HL-60/S4 treated with retinoic acid at 250 ng/mL for 4 days and 3 days (cell line): ENCODE results near the gene VPS26B.
"Not testable (repeated sequence)": the region's sequence is repeated elsewhere in the genome, so short reads cannot be mapped to it uniquely, and the experiment has no call there.

Experiments
- in situ Hi-C: fragments of 300-500 bp; cut with MboI; formaldehyde crosslinking; loops from 2 replicates; pipeline ENCODE4 v1.7.0; 2022; ENCODE audit warnings: low sequenced_read_pairs

The VPS26B gene

DNA sequence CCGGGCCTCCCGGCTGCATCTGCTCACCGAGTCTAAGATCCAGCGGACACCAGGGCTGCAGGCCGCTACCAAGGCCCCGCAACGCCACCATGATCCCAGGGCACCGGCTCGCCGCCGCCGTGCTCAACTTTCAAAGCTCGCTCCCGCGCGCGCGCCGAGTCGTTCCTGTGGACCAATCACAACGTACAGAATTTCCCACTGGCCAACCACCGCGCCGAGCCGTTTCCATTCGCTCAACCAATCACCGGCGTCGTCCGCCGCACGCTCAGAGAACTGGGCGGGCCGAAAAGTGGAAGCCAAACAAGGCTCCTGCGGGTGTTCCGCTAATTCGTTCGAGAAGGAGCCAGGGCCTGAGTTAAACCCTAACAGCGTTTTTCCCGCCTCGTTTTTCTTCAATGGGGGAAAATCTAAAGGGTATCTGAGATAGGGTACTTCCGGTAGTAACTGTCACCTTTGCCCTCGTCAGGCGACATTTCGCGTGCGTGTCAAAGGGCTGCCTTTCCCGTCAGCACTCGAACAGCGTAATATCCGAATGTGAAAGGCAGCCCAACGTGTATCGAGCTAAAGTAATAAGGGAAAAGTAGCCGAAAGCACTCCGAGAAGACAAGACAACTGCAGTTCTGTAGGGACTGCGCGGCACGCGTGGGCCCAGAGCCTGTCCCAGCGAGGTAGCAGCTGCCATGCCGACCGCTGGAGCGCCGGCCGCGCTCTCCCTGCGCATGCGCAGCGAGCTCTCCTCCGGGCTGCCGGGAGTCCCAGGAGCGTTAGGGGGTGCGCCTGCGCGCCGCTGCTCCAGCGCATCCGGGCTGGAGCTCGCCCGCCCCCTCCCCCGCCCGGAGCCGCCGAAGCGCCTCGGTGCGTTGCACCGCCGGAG, at the start of gene VPS26B, which contains the start of gene NCAPD3:
VPS26B (plus strand) TSS at position 836 of the 874 bp plus-strand sequence. CDS start 452 bp downstream, outside the sequence.
NCAPD3 (minus strand) TSS at position 132 of the 874 bp plus-strand sequence; CDS start at position 91, 41 bp downstream.
- in situ Hi-C loops: no loop called here

GRCh38 chr11:134176284-134176683, 48.2 kb upstream of the VPS26B start:
- in situ Hi-C loops: no loop called here

GRCh38 chr11:134178032-134178674, 46.3 kb upstream of the VPS26B start:
- in situ Hi-C loops: no loop called here

DNA sequence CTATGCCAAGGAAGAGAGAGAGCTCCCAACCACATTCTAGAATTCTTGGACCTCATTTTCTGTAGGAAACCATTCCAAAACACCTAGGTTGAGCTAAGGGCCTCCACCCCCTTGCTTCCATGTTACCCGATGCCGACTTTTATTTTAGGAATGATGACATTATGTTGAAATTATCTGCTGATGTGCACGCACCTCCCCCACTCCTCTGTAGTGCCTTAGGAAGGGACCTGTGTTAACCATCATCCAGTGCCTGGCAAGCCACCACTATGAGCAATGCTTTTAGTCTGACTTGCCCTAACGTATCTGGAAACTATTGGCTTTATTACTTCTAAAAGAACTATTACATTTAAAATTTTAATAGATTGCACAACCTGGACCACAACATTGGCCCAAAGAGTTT, 42.8 kb upstream of the VPS26B start:
- in situ Hi-C loops: no loop called here

GRCh38 chr11:134188092-134188491, 36.4 kb upstream of the VPS26B start:
- in situ Hi-C loops: not testable (repeated sequence)

DNA sequence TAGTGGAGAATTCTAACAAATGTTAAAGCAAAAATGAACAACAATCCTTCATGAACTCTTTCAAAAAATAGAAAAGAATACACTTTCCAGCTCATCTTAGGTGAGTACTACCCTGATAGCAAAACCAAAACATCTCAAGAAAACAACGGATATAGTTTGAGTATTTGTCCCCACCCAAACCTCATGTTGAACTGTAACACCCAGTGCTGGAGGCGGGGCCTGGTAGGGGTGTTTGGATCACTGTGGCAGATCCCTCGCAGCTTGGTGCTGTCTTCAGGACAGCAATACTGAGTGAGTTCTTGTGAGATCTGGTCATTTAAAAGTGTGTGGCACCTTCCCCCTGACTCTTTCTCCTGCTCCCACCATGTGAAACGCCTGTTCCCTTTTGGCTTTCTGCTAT, 27.7 kb upstream of the VPS26B start:
- in situ Hi-C loops: no loop called here

DNA sequence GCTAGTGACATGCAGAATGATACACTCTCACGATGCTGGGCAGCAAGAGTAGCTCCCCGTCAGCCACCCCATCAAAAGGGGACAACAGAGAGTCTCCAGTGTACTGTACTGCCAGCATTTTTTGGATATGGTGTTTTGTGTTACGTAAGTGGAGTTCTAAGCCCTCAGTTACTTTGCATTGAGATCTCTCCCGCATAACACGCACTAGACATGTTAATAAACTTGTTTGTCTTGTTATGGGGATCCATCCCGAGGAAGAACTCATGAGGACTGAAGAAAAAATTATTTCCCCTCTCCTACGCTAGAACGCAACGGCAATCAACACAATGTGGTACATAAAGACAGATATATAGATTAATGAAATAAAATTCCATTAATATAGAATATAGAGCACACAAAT, 24.9 kb upstream of the VPS26B start:
- in situ Hi-C loops: no loop called here

DNA sequence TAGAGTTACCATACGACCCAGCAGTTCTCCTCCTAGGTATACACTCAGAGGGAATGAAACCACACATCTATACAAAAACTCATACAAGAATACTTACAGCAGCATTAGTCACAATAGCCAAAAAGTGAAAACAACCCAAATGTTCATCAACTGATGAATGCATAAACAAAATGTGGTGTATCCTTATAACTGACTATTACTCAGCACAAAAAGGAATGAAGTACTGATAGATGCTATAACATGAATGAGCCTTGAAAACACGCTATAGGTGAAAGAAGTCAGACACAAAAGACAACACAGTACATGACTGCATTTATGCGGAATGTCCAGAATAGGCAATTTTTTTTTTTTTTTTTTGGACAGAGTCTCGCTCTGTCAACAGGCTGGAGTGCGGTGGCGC, 23.8 kb upstream of the VPS26B start:
- in situ Hi-C loops: no loop called here

DNA sequence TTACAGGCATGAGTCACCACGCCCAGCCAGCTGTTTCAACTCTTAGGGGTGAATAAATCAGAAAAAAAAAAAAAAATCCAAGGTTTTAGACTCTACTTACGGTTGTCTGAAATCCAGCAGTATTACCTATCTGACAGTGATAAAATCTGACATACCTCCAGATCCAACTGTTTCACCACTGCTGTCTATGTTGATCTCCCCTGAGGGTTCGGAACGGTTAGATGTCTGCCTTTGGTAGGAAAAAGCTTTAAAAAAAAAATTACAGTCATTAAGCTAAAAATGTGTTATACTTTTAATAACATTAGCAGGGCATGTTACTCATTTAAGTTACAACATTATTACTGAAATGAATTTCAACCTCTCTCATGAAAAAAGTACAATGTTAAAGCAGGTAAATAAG, 21.8 kb upstream of the VPS26B start:
- in situ Hi-C loops: no loop called here

DNA sequence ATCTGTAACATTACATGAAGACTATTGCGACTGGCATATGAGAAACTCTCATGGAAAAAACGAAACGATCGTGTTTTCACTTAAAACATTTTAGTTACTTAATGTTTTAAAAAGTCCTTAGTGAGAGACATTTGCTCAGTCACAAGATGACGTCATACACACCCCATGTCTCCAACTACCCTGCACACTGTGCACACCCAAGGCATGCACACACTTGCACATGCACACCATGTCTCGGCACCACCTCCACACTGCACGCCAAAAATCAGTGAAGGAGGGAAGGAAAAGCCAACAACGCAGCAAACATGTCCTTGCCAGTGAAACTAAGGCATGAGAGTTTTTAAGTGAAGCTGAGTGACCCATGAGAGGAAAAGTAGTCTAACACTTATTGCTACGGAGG, 18.7 kb upstream of the VPS26B start:
- in situ Hi-C loops: no loop called here

DNA sequence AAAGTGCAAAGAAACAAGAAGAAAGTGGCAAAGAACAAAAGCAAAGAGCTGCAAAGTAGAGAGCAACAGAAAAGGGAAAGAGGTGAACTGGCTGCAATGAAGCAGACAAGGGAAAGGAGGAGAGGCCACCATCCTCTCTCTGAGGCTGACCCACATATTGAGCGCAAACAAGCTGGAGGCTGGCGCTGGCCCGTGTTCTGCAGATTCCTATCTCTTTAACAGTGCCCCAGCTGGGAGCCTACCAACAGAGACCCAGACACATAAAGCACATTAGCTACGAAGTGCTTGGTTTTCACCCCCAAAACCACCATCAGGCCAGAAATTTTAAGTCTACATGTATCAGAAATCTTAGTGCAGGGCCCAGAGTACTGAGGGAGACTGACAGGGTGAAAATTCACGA, 18.3 kb upstream of the VPS26B start:
- in situ Hi-C loops: no loop called here

DNA sequence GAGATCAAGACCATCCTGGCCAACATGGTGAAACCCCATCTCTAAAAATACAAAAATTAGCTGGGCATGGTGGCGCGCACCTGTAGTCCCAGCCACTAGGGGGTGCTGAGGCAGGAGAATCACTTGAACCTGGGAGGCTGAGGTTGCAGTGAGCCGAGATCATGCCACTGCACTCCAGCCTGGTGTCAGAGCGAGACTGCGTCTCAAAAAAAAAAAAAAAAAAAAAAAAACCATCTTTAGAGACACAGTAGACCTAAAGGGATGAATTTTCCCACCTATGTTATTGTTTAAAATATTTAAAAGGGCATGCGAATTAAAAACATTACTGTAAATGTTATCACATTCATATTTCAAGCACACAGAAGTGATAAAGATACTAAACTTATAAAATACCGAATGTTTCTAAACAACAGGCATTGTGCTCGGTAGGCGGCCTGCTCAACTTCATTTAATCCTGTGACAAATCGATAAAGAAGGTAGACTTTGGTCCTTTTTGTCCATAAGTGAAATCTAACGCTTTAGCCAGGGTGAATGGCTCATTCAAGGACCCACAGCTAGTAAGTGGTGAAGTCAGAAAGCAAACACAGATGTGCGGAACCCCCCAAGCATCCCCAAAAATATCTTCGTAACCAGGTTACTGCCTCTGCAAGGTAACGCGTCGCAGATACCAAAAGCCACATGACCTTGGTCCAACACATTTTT, 16.8 kb upstream of the VPS26B start:
- in situ Hi-C loops: no loop called here

- in situ Hi-C loops: no loop called here
Measured at GRCh38 chr11:134215836-134216235, 8.6 kb upstream of the VPS26B start.

GRCh38 chr11:134216816-134217215, 7.7 kb upstream of the VPS26B start:
- in situ Hi-C loops: no loop called here

DNA sequence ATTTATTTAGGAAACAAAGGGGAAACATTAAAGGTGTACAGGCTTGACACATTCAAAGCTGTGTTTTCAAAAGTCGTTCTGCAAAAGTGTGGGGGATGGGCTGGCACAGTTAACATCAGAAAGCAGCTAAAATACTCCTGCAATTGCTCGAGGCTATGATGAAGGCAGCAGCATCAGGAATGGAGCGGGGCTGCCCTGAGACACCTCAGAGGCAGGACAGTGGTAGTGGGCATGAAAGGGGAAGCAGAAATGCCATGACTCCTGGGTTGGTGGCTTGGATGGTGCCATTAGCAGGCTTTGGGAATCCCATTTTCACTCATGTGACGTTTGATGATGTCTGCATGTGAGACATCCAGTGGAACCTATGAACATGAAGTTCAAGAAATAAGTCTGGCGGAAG, 1.4 kb upstream of the VPS26B start:
- in situ Hi-C loops: no loop called here

GRCh38 chr11:134224710-134225664, 516 bp downstream of the VPS26B start:
- in situ Hi-C loops: no loop called here

- in situ Hi-C loops: no loop called here
Measured at GRCh38 chr11:134226806-134227325, 2.4 kb downstream of the VPS26B start.

DNA sequence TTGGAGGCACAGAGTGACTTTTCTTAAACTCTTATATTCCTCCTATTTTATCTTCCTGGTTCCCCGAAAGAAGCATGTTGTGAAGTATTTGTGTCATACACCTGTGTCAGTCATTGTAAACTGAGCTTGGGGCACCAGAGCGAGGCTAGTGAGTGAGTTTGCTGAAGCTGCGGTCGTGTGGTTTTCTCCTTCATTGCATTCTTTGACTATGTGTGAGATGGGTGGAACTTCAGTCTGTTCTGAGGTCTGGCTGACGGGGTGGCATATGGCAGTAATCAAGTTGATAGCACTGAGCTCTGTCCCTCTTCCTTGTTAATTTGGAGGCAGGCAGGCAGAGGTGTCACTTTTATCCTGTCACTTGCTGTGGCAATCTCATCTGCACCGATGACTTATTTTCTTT, 4.2 kb downstream of the VPS26B start:
- in situ Hi-C loops: no loop called here

DNA sequence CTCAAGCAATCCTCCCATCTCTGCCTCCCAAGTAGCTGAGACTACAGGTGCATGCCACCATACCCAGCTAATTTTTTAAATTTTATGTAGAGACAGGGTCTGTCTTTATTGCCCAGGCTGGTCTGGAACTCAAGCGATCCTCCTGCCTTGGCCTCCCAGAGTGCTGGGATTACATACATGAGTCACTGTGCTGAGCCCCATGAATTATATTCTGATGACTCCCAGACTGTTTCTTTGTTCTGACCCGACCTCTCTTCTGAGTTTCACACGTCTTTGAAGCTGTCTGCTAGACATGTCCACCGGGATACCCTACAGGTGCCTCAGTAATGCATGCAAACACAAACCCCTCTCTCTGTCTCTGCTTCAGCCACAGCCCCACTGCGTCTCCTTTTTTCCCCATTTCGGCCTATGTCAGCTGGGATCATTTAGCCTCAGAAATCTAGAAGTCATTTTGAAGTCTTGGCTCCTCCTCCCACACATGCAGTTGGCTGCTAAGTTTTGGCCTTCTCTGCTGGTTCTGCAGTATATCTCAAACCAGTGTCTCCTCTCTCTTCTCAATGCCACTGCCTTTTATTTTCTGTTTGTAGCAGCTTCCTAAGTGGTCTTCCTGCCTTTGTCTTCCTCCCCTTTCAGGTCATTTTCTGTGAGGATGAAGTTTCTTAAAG, 4.8 kb downstream of the VPS26B start:
- in situ Hi-C loops: no loop called here

DNA sequence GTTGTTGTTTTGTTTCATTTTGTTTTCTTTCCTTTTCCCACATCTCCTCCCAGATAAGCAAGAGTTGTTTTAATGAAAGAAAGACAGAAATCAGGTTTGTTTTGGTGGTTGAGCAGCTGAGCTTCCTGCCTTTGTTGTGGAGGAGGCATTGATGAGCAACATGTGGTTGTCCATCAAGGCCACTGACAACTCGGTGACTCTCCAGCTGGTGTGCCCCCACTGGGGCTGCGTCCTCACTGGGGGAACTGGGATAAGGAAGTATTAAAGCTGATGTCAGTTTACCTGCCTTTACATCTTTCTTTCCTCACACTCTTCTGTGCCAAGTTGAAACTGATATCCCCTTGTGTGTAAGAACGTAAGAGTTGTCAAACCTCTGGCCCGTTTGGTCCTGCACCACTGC, 5.9 kb downstream of the VPS26B start:
- in situ Hi-C loops: no loop called here
